Calu3 (cell line): Measurements from ENCODE around the gene KCNH6. TPM values are rescaled to one million over a fixed set of nuclear protein-coding genes. Genes with fewer than 3 reads are reported as not detected.

ENCODE experiments used
- BruUV-seq: library from RNA; stranded (reverse); fragments of 400-500 nt; replicated peaks from 2 replicates; lab custom pipeline; 2021; lab: Mats Ljungman, UMichigan
- CTCF ChIA-PET: fragments of 300-600 bp; sonication (Branson Sonifier 250); formaldehyde crosslinking; loops from one replicate; lab custom pipeline; 2022; ENCODE audit warnings: antibody characterized with exemption; lab: Charles Lee
- DNase-seq: peaks from one replicate; pipeline ENCODE4 v3.0.0; 2022
- H3K27ac Mint-ChIP-seq: one replicate; pipeline ENCODE4 v1.8.0; 2022; ENCODE audit warnings: mixed read lengths; ENCODE audit not compliant: unreplicated experiment
- H3K27me3 Mint-ChIP-seq: one replicate; pipeline ENCODE4 v1.8.0; 2022; ENCODE audit warnings: mixed read lengths; ENCODE audit not compliant: unreplicated experiment
- H3K36me3 Mint-ChIP-seq: one replicate; pipeline ENCODE4 v1.8.0; 2022; ENCODE audit warnings: mild to moderate bottlenecking, moderate library complexity, mixed read lengths; ENCODE audit not compliant: insufficient read depth, unreplicated experiment
- H3K4me1 Mint-ChIP-seq: one replicate; pipeline ENCODE4 v1.8.0; 2022; ENCODE audit warnings: mild to moderate bottlenecking, low read depth, mixed read lengths; ENCODE audit not compliant: unreplicated experiment
- H3K4me3 Mint-ChIP-seq: one replicate; pipeline ENCODE4 v1.8.0; 2022; ENCODE audit warnings: mild to moderate bottlenecking, low read depth, moderate library complexity, mixed read lengths; ENCODE audit not compliant: unreplicated experiment
- H3K9me3 Mint-ChIP-seq: one replicate; pipeline ENCODE4 v1.8.0; 2022; ENCODE audit warnings: low read depth, mixed read lengths; ENCODE audit not compliant: unreplicated experiment
- CTCF ChIP-seq: fragments of 200-600 bp; IDR thresholded peaks from one replicate; pipeline ENCODE4 v1.8.0; 2022; ENCODE audit warnings: antibody characterized with exemption; ENCODE audit not compliant: unreplicated experiment
- intact Hi-C: fragments of 100-400 bp; cut with micrococcal nuclease; formaldehyde crosslinking; loops from one replicate; pipeline ENCODE4 v1.10.0; 2022; ENCODE audit not compliant: unreplicated experiment
- total RNA-seq: library from RNA; stranded (reverse); gene quantifications from 2 replicates; pipeline ENCODE4 v1.2.3, GENCODE V29; 2022

KCNH6 gene
- total RNA-seq, 1 experiment from 2014 or later: not detected

- no TSS peak for BruUV-seq
- no peak for TF ChIP-seq CTCF
- CTCF ChIA-PET: interaction anchor here (1.0 kb wide), 1 partner anchor 101 kb away, joined by 4 read pairs; no protein-coding TSS in a partner anchor
- no peaks in the 10 kb centered on the region for H3K9me3 Mint-ChIP-seq
- H3K4me1 Mint-ChIP-seq: no peaks in the 10 kb centered on the region
- no peak overlapping the region for H3K27ac Mint-ChIP-seq
- no peak overlapping the region for H3K4me3 Mint-ChIP-seq
- peaks cover 7% of the 10 kb centered on the region for H3K36me3 Mint-ChIP-seq
- intact Hi-C loops: no loop called here
- peaks cover 51% of the 10 kb centered on the region for H3K27me3 Mint-ChIP-seq
- no peak for DNase-seq
Measured at GRCh38 chr17:63526861-63527260, 3.7 kb downstream of the KCNH6 start.

GRCh38 chr17:63528183-63528582, 5.0 kb downstream of the KCNH6 start:
- BruUV-seq: no TSS peak
- intact Hi-C loops: no loop called here

GRCh38 chr17:63529711-63530556, 6.8 kb downstream of the KCNH6 start:
- Mint-ChIP-seq H3K27me3 (peaks cover 40% of the 10 kb centered on the region), H3K36me3 (no peaks in the 10 kb centered on the region), H3K4me3 (no peak overlapping the region), H3K27ac (no peak overlapping the region), H3K4me1 (no peaks in the 10 kb centered on the region), H3K9me3 (no peaks in the 10 kb centered on the region)
- CTCF ChIA-PET: no interaction called here
- intact Hi-C loops: no loop called here
- TF ChIP-seq CTCF: no peak
- no TSS peak for BruUV-seq
- DNase-seq: no peak

More at GRCh38 chr17:63528183-63528582, 5.0 kb downstream of the KCNH6 start:
- Mint-ChIP-seq H3K4me1 (no peaks in the 10 kb centered on the region), H3K4me3 (no peak overlapping the region), H3K27me3 (peaks cover 48% of the 10 kb centered on the region), H3K27ac (no peak overlapping the region), H3K9me3 (no peaks in the 10 kb centered on the region), H3K36me3 (peaks cover 7% of the 10 kb centered on the region)
- CTCF ChIA-PET: no interaction called here
- no peak for TF ChIP-seq CTCF
- DNase-seq: no peak

- BruUV-seq: no TSS peak
- intact Hi-C loops: no loop called here
- no peak for DNase-seq
- Mint-ChIP-seq H3K4me3 (no peak overlapping the region), H3K27me3 (peaks cover 40% of the 10 kb centered on the region), H3K4me1 (no peaks in the 10 kb centered on the region), H3K27ac (no peak overlapping the region), H3K36me3 (no peaks in the 10 kb centered on the region), H3K9me3 (no peaks in the 10 kb centered on the region)
- no peak for TF ChIP-seq CTCF
- CTCF ChIA-PET: interaction anchor here (0.8 kb wide), 1 partner anchor 13 kb away, joined by 5 read pairs; no protein-coding TSS in a partner anchor
Measured at GRCh38 chr17:63530557-63531021, 7.4 kb downstream of the KCNH6 start.
